ENCODE results near the gene MIX23. TPM values are rescaled to one million over a fixed set of nuclear protein-coding genes. Genes with fewer than 3 reads are reported as not detected.
A peak's percentile ranks its signal among the peaks of the same experiment; 100 is the strongest.

The MIX23 gene
- total RNA-seq, 1 donor from 2014 or later: 19.1 TPM

- DNase-seq (ENCODE audit: low spot score) (peak; percentile 86), ATAC-seq (peak; percentile 92)
Observed at GRCh38 chr3:122353215-122353614, 29.8 kb downstream of the MIX23 start.

GRCh38 chr3:122351612-122352011, 31.4 kb downstream of the MIX23 start:
- no peak for DNase-seq (ENCODE audit: low spot score)
- ATAC-seq: no peak

- DNase-seq (ENCODE audit: low spot score) (no peak), ATAC-seq (no peak)
Observed at GRCh38 chr3:122350814-122351418, 32.1 kb downstream of the MIX23 start.

GRCh38 chr3:122349171-122349570, 33.9 kb downstream of the MIX23 start:
- DNase-seq (ENCODE audit: low spot score) (no peak), ATAC-seq (no peak)

- no peak for ATAC-seq
- DNase-seq (ENCODE audit: low spot score): no peak
Observed at GRCh38 chr3:122343654-122344053, 39.4 kb downstream of the MIX23 start.

- ATAC-seq: no peak
- no peak for DNase-seq (ENCODE audit: low spot score)
Observed at GRCh38 chr3:122342803-122343202, 40.2 kb downstream of the MIX23 start.

- ATAC-seq (no peak), DNase-seq (ENCODE audit: low spot score) (no peak)
Observed at GRCh38 chr3:122332551-122332950, 50.5 kb downstream of the MIX23 start.

GRCh38 chr3:122331886-122332285, 51.1 kb downstream of the MIX23 start:
- ATAC-seq (no peak), DNase-seq (ENCODE audit: low spot score) (no peak)

- DNase-seq (ENCODE audit: low spot score) (no peak), ATAC-seq (no peak)
Observed at GRCh38 chr3:122325769-122326168, 57.3 kb downstream of the MIX23 start.

- ATAC-seq: peak; percentile 74
- DNase-seq (ENCODE audit: low spot score): no peak
Observed at GRCh38 chr3:122324871-122325323, 58.1 kb downstream of the MIX23 start, which contains the start of gene CSTA. Gene CSTA (plus strand): TSS chr3:122325248. CDS start chr3:122325293, 45 bp downstream.

GRCh38 chr3:122322095-122323075, 60.6 kb downstream of the MIX23 start:
- ATAC-seq (no peak), DNase-seq (ENCODE audit: low spot score) (no peak)

- ATAC-seq (no peak), DNase-seq (ENCODE audit: low spot score) (no peak)
Observed at GRCh38 chr3:122318620-122319019, 64.4 kb downstream of the MIX23 start.

GRCh38 chr3:122316368-122316767, 66.7 kb downstream of the MIX23 start:
- ATAC-seq: no peak

GRCh38 chr3:122315619-122316018, 67.4 kb downstream of the MIX23 start:
- no peak for ATAC-seq

More at GRCh38 chr3:122316368-122316767, 66.7 kb downstream of the MIX23 start:
- DNase-seq (ENCODE audit: low spot score): no peak

GRCh38 chr3:122314228-122314876, 68.7 kb downstream of the MIX23 start:
- ATAC-seq (no peak), DNase-seq (ENCODE audit: low spot score) (no peak)

More at GRCh38 chr3:122315619-122316018, 67.4 kb downstream of the MIX23 start:
- DNase-seq (ENCODE audit: low spot score): no peak

GRCh38 chr3:122313281-122313680, 69.8 kb downstream of the MIX23 start:
- DNase-seq (ENCODE audit: low spot score): no peak
- no peak for ATAC-seq

GRCh38 chr3:122312826-122313225, 70.2 kb downstream of the MIX23 start:
- ATAC-seq (no peak), DNase-seq (ENCODE audit: low spot score) (no peak)

GRCh38 chr3:122310361-122310760, 72.7 kb downstream of the MIX23 start:
- no peak for DNase-seq (ENCODE audit: low spot score)
- ATAC-seq: no peak

Measured in left lobe of liver (tissue), 2 donors.